GM19239 (cell line): ENCODE data around the gene ONECUT2.
"Not testable (repeated sequence)": the region's sequence is repeated elsewhere in the genome, so short reads cannot be mapped to it uniquely, and the experiment has no call there.

Experiments used
- DNase-seq: peaks from one replicate; pipeline ENCODE4 v3.0.0; 2011; ENCODE audit warnings: low spot score; ENCODE audit not compliant: insufficient read length
- FAIRE-seq: peaks from 2 replicates; lab custom pipeline; 2011; peaks lifted over from hg19 to GRCh38; lab: Jason Lieb, UNC

The ONECUT2 gene

GRCh38 chr18:57518533-57518932 lies 83.4 kb downstream of the ONECUT2 start:
- FAIRE-seq, result no peak
- DNase-seq, result no peak

GRCh38 chr18:57519668-57520424 lies 84.7 kb downstream of the ONECUT2 start:
- DNase-seq, result no peak
- FAIRE-seq, result no peak

- not testable (repeated sequence) for FAIRE-seq, DNase-seq
Measured at GRCh38 chr18:57522348-57522747, 87.2 kb downstream of the ONECUT2 start.

GRCh38 chr18:57523171-57523956 lies 88.2 kb downstream of the ONECUT2 start:
- DNase-seq (no peak), FAIRE-seq (no peak)

GRCh38 chr18:57527556-57528229 lies 92.5 kb downstream of the ONECUT2 start:
- FAIRE-seq (no peak), DNase-seq (no peak)

GRCh38 chr18:57529151-57529550 lies 94.0 kb downstream of the ONECUT2 start:
- no peak for DNase-seq

GRCh38 chr18:57533006-57533867 lies 98.1 kb downstream of the ONECUT2 start:
- DNase-seq, result no peak
- FAIRE-seq, result no peak

More at GRCh38 chr18:57529151-57529550, 94.0 kb downstream of the ONECUT2 start:
- FAIRE-seq, result no peak

- FAIRE-seq, result no peak
- DNase-seq, result no peak
Measured at GRCh38 chr18:57533868-57534510, 98.8 kb downstream of the ONECUT2 start.

GRCh38 chr18:57534511-57534909 lies 99.3 kb downstream of the ONECUT2 start:
- FAIRE-seq (no peak), DNase-seq (no peak)

- DNase-seq (no peak), FAIRE-seq (no peak)
Measured at GRCh38 chr18:57538614-57539013, 103.4 kb downstream of the ONECUT2 start.

GRCh38 chr18:57539702-57540101 lies 104.5 kb downstream of the ONECUT2 start:
- no peak for FAIRE-seq
- no peak for DNase-seq
